Spleen (tissue), 7 donors: ENCODE data around the gene PSORS1C2.

ENCODE experiments used
- CTCF ChIP-seq, 11 experiments: fragments of 200-600 bp in 7 of 11; fragments of 450-650 bp in 4 of 11; sonication (generic) in 4 of 11; IDR thresholded peaks in 8 of 11; conservative IDR thresholded peaks in 3 of 11; 1 replicate in 7 of 11; 2 replicates in 4 of 11; pipeline versions ENCODE4 v1.4.0 to v1.8.0; 2016 to 2021; ENCODE audit warnings: antibody characterized with exemption in 11 of 11, inconsistent platforms in 4 of 11, mild to moderate bottlenecking in 1 of 11
- POLR2A ChIP-seq, 3 donors: fragments of 450-650 bp; IDR thresholded peaks; one replicate each; pipeline ENCODE4 v1.5.1; 2017; ENCODE audit warnings: antibody characterized with exemption in 3 of 3, mild to moderate bottlenecking in 1 of 3
- POLR2AphosphoS5 ChIP-seq, 3 donors: sonication (generic); formaldehyde crosslinking; IDR thresholded peaks; one replicate each; pipeline ENCODE4 v1.5.1; 2017; ENCODE audit warnings: antibody characterized with exemption in 3 of 3
- donor health status: DM: no; HTN: no; CAD: no; lungs with moderate emphysema.
- donor health status: DM: no; HTN: no; CAD: no.
- donor health status: DM: no; HTN: no; CAD: no.

GRCh38 chr6:31139599-31139998 lies 733 bp upstream of the PSORS1C2 start:
- no peak for TF ChIP-seq POLR2A (IDR thresholded peaks at IDR 0.05)
- no peak for TF ChIP-seq CTCF (IDR thresholded peaks at IDR 0.05 in 8 of 11, conservative IDR thresholded peaks at IDR 0.05 in 3 of 11)
- no peak for TF ChIP-seq POLR2AphosphoS5 (IDR thresholded peaks at IDR 0.05)
